IPS-18a (cell line): ENCODE measurements around the gene RAB20.

Source experiments
- H3K27ac ChIP-seq: one replicate; pipeline ENCODE4 v1.5.1; 2013; ENCODE audit warnings: low read length
- H3K27me3 ChIP-seq: one replicate; pipeline ENCODE4 v1.6.1; 2013; ENCODE audit warnings: mild to moderate bottlenecking, low read length; ENCODE audit not compliant: control insufficient read depth, insufficient read depth
- H3K36me3 ChIP-seq: one replicate; pipeline ENCODE4 v1.6.1; 2013; ENCODE audit warnings: low read depth, low read length; ENCODE audit not compliant: control insufficient read depth
- H3K4me1 ChIP-seq: one replicate; pipeline ENCODE4 v1.6.1; 2013; ENCODE audit warnings: low read depth, low read length; ENCODE audit not compliant: control insufficient read depth
- H3K4me3 ChIP-seq: one replicate; pipeline ENCODE4 v1.5.1; 2013; ENCODE audit warnings: low read length
- H3K9ac ChIP-seq: one replicate; pipeline ENCODE4 v1.6.1; 2013; ENCODE audit warnings: mild to moderate bottlenecking, low read length, moderate library complexity
- H3K9me3 ChIP-seq: one replicate; pipeline ENCODE4 v1.6.1; 2013; ENCODE audit warnings: low read depth, low read length; ENCODE audit not compliant: control insufficient read depth

Gene RAB20

GRCh38 chr13:110548891-110549794, 12.4 kb downstream of the RAB20 start:
- Histone ChIP-seq H3K27me3 (no peaks in the 10 kb centered on the region), H3K4me3 (no peak overlapping the region), H3K27ac (no peak overlapping the region), H3K36me3 (no peaks in the 10 kb centered on the region), H3K4me1 (no peaks in the 10 kb centered on the region), H3K9me3 (no peaks in the 10 kb centered on the region), H3K9ac (no peak overlapping the region)

DNA sequence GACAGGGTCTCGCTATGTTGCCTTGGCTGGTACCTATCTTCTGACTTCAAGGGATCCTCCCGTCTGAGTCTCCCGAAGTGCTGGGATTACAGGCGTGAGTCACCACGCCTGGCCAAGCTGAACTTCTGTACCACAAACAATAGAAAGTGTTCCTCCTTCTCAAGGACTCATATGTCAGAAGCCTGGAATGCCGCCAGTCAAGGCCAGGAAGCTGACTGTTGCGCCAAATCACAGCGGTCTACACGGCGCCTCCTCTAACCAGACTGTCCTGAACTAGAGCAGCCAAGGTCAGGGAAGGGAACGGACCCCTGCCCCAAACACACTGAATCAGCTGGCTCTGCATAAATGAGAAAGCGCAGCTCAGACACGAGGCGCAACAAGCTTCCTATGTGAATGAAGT, 14.6 kb downstream of the RAB20 start:
- no peak overlapping the region for H3K27ac ChIP-seq
- no peaks in the 10 kb centered on the region for H3K27me3 ChIP-seq
- no peak overlapping the region for H3K4me3 ChIP-seq
- no peak overlapping the region for H3K9ac ChIP-seq
- no peaks in the 10 kb centered on the region for H3K9me3 ChIP-seq
- H3K36me3 ChIP-seq: no peaks in the 10 kb centered on the region
- H3K4me1 ChIP-seq: no peaks in the 10 kb centered on the region

DNA sequence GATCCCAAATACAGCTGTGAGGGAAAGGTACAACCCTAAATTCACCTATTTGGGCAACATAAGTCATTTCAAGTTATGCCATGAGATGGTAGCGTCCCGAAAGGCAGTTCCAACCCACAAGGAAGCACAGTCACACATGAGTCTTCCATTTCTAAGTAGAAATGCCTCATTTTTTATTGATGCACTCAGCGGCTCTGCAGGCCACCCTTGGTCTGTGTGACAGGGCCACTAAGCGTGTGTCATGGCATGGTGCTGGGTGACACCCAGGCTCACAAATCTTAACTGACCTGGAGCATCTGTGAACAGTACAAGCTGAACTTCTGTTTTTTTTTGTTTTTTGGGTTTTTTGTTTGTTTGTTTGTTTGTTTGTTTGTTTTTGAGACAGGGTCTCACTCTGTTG, 15.1 kb downstream of the RAB20 start:
- H3K36me3 ChIP-seq: no peaks in the 10 kb centered on the region

DNA sequence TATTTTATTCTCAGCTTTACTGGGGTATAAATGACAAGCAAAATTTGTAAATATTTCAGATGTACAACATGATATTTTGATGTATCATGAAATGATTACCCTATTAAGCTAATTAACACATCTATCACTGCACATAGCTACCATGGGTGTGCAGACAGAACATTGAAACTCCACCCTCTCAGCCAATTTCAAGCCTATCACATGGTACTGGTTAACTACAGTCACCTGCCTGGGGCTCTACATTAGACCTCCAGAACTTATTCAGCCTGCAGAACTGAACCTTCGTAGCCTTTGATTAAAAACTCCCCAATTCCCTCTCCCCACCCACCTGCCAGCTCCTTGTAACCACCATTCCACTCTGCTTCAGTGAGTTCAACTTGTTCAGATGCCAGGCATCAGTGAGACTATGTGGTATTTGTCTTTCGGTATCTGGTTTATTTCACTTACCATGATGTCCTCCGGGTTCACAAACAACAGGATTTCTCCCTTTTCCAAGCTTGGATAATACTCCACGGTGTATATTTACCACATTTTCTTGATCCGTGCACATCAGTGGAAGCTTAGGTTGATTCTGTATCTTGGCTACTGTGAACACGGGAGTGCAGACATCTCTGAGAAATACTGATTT, 19.2 kb downstream of the RAB20 start:
- Histone ChIP-seq H3K4me1 (no peaks in the 10 kb centered on the region), H3K4me3 (no peak overlapping the region), H3K27me3 (no peaks in the 10 kb centered on the region), H3K27ac (no peak overlapping the region), H3K9me3 (no peaks in the 10 kb centered on the region), H3K36me3 (no peaks in the 10 kb centered on the region), H3K9ac (no peak overlapping the region)

More for the DNA sequence above, 15.1 kb downstream of the RAB20 start:
- Histone ChIP-seq H3K4me3 (no peak overlapping the region), H3K4me1 (no peaks in the 10 kb centered on the region), H3K27me3 (no peaks in the 10 kb centered on the region), H3K27ac (no peak overlapping the region), H3K9ac (no peak overlapping the region), H3K9me3 (no peaks in the 10 kb centered on the region)

- Histone ChIP-seq H3K27ac (no peak overlapping the region), H3K36me3 (no peaks in the 10 kb centered on the region), H3K9me3 (no peaks in the 10 kb centered on the region), H3K9ac (no peak overlapping the region), H3K27me3 (no peaks in the 10 kb centered on the region), H3K4me3 (no peak overlapping the region), H3K4me1 (no peaks in the 10 kb centered on the region)
These were observed 20.0 kb downstream of the RAB20 start for GRCh38 chr13:110541526-110541920.

DNA sequence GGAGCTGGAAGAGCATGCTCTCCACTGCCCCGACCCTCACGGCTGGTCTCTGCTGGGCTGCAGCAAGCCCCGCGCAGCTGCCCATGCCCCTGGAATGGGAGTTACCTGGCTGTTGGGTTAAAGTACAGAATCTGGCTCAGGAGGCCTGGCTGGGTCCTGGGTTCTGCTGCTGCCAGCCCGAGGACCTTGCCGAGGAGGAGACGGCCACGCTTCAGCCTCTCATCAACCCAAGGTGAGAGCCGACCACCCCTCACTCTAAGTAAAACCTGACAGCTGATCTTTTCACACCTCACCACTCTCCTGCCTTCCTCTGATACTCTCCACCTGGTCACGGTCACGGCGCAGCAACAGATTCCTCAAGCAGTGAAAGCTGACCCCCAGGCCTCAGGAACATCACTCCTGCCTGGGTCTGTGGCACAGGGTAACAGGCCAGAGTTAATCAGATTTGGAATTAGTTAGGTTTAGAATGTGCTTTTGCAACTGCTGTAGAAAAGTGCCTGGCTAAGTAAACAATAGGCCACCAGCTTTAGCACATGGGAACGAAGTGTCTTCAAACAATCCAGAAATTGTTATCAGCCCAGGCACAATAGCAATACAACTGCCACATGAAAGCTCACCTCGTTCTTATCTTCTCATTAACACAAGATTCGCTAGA, 20.5 kb downstream of the RAB20 start:
- H3K27me3 ChIP-seq: no peaks in the 10 kb centered on the region
- H3K9ac ChIP-seq: no peak overlapping the region
- no peaks in the 10 kb centered on the region for H3K9me3 ChIP-seq
- no peaks in the 10 kb centered on the region for H3K4me1 ChIP-seq
- no peak overlapping the region for H3K4me3 ChIP-seq
- no peaks in the 10 kb centered on the region for H3K36me3 ChIP-seq
- H3K27ac ChIP-seq: no peak overlapping the region

DNA sequence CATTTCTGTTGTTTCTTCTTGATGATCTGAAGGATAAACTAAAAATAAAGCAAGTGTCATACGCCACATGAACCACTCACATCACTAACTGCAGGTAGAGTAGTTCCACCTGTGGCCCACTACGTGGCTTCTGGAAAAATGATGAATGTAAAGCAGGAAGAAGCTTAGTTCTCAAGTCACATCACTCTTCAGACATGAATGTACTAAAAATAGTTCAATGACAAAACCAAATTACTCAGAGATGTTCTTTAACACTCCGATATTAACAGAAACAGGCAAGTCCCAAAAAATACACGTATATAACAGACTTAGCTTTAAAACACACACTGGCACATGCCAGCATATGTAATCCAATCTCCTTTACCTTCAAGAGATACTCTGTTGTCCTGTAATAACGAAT, 21.6 kb downstream of the RAB20 start:
- Histone ChIP-seq H3K27me3 (no peaks in the 10 kb centered on the region), H3K9ac (no peak overlapping the region), H3K36me3 (no peaks in the 10 kb centered on the region), H3K27ac (no peak overlapping the region), H3K4me1 (no peaks in the 10 kb centered on the region), H3K4me3 (no peak overlapping the region), H3K9me3 (no peaks in the 10 kb centered on the region)

- Histone ChIP-seq H3K4me1 (no peaks in the 10 kb centered on the region), H3K36me3 (no peaks in the 10 kb centered on the region), H3K27me3 (no peaks in the 10 kb centered on the region), H3K9ac (no peak overlapping the region), H3K9me3 (no peaks in the 10 kb centered on the region), H3K27ac (no peak overlapping the region), H3K4me3 (no peak overlapping the region)
These were observed 22.9 kb downstream of the RAB20 start for GRCh38 chr13:110538632-110539031.

- no peak overlapping the region for H3K4me3 ChIP-seq
- no peaks in the 10 kb centered on the region for H3K36me3 ChIP-seq
- peaks cover 8% of the 10 kb centered on the region for H3K4me1 ChIP-seq
- no peaks in the 10 kb centered on the region for H3K27me3 ChIP-seq
- H3K9me3 ChIP-seq: no peaks in the 10 kb centered on the region
- H3K27ac ChIP-seq: no peak overlapping the region
- no peak overlapping the region for H3K9ac ChIP-seq
These were observed 25.4 kb downstream of the RAB20 start for GRCh38 chr13:110536006-110536693.

GRCh38 chr13:110535526-110535925, 26.0 kb downstream of the RAB20 start:
- Histone ChIP-seq H3K27me3 (no peaks in the 10 kb centered on the region), H3K4me1 (peaks cover 12% of the 10 kb centered on the region), H3K9ac (no peak overlapping the region), H3K36me3 (no peaks in the 10 kb centered on the region), H3K4me3 (no peak overlapping the region), H3K27ac (no peak overlapping the region), H3K9me3 (no peaks in the 10 kb centered on the region)
